NCI-H2029 (cell line): ENCODE measurements around the gene CASP10.
"Not testable (repeated sequence)": the region's sequence is repeated elsewhere in the genome, so short reads cannot be mapped to it uniquely, and the experiment has no call there.

Experiments
- DNase-seq: peaks from one replicate; lab custom pipeline; 2025; lab: John Stamatoyannopoulos, UW

The CASP10 gene, protein sequence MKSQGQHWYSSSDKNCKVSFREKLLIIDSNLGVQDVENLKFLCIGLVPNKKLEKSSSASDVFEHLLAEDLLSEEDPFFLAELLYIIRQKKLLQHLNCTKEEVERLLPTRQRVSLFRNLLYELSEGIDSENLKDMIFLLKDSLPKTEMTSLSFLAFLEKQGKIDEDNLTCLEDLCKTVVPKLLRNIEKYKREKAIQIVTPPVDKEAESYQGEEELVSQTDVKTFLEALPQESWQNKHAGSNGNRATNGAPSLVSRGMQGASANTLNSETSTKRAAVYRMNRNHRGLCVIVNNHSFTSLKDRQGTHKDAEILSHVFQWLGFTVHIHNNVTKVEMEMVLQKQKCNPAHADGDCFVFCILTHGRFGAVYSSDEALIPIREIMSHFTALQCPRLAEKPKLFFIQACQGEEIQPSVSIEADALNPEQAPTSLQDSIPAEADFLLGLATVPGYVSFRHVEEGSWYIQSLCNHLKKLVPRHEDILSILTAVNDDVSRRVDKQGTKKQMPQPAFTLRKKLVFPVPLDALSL

GRCh38 chr2:201182650-201183364, at the start of gene CASP10:
Gene CASP10 (plus strand): TSS chr2:201183141. CDS start chr2:201185778, 2,637 bp downstream.
- DNase-seq: no peak

- DNase-seq: no peak
These were observed 47.6 kb upstream of the CASP10 start for GRCh38 chr2:201135386-201135785.

GRCh38 chr2:201136889-201137321, 46.0 kb upstream of the CASP10 start:
- DNase-seq: no peak

- DNase-seq: no peak
These were observed 45.2 kb upstream of the CASP10 start for GRCh38 chr2:201137505-201138400.

DNA sequence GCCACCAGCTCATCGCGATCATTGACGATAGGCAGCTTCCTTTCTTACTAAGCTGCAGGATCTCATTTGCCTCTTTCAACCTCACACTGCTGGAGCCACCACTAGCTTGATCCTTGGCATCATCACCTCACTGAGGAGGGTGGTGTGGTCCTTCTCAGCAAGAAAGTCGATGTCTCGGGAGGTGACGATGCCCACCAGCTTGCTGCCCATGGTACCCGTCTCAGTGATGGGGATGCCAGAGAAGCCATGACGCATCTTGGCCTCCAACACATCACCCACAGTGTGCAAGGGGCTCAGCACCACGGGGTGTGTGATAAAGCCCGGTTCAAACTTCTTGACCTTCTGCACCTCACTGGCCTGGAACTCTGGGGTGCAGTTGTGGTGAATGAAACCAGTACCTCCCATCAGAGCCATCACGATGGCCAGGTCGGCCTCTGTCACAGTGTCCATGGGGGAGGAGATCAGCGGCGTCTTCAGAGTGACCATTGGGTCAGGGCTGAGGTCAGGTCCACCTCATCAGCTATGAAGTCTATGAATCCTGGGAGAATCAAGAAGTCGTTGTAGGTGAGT, 44.5 kb upstream of the CASP10 start:
- no peak for DNase-seq

DNA sequence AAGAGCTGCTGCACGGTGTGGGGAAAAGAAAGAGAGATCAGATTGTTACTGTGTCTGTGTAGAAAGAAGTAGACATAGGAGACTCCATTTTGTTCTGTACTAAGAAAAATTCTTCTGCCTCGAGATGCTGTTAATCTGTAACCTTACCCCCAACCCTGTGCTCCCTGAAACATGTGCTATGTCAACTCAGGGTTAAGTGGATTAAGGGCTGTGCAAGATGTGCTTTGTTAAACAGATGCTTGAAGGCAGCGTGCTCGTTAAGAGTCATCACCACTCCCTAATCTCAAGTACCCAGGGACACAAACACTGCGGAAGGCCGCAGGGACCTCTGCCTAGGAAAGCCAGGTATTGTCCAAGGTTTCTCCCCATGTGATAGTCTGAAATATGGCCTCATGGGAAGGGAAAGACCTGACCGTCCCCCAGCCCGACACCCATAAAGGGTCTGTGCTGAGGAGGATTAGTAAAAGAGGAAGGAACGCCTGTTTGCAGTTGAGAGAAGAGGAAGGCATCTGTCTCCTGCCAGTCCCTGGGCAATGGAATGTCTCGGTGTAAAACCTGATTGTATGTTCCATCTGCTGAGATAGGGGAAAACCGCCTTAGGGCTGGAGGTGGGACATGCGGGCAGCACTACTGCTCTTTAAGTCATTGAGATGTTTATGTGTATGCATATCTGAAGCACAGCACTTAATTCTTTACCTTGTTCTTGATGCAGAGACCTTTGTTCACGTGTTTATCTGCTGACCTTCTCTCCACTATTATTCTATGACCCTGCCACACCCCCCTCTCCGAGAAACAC, 43.8 kb upstream of the CASP10 start:
- DNase-seq: not testable (repeated sequence)

DNA sequence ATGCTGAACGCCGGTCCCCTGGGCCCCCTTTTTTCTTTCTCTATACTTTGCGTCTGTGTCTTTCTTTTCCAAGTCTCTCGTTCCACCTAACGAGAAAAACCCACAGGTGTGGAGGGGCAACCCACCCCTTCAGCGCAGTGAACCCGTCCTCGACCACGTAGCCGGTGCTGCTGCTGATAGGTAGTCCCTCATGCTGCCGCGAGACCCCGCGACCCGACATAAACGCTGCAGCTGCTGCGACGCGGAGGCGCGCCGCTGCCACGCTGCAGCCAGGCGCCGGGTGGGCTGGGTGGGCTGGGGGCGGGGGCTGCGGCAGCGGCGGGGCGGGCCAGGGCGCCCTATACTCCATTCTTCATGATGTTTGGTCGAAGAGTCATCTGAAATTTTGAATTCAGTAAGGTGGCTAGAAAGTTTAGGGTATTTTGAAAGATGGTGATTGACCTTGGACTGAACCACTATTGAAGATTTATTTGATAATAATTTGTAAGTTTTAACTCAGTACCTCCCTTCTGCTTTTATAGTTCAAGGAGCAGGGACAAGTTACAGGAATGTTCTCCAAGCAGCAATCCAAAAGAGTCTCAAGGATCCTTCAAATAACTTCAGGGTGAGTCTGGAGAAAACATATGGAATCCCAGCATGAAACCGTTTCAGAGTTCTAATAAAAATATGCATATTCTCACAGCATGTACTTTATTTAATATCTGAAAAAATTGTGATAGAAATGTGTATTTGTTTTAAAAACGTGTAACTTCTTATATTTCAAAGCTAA, 42.9 kb upstream of the CASP10 start:
- no peak for DNase-seq

GRCh38 chr2:201144101-201145051, 38.6 kb upstream of the CASP10 start:
- DNase-seq: no peak

DNA sequence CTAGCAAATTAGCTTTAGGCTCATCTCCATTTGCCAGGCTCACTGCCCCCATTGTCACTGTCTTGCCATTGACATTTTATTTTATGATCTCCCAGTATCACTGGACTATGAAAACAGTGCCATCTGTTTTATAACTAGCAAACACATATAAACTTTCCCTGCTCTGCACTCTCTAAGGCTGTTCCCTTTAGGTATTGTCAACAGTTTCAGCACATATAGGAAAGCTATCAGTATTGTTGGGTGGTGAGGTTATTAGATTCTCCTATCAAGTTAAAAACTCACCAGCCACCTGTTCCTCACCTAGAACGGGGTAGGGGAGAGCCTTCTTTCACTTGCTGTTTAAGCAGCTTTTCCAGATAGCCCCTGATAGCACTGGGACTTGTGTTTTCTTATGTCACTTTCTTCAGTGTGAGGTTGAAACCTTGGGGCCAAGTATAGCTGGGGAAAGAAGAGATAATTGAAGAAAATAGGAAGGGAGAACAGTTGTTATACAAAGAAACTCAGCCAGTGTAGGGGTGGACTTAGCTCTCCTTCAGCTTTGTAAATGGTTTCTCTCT, 34.4 kb upstream of the CASP10 start:
- no peak for DNase-seq

DNA sequence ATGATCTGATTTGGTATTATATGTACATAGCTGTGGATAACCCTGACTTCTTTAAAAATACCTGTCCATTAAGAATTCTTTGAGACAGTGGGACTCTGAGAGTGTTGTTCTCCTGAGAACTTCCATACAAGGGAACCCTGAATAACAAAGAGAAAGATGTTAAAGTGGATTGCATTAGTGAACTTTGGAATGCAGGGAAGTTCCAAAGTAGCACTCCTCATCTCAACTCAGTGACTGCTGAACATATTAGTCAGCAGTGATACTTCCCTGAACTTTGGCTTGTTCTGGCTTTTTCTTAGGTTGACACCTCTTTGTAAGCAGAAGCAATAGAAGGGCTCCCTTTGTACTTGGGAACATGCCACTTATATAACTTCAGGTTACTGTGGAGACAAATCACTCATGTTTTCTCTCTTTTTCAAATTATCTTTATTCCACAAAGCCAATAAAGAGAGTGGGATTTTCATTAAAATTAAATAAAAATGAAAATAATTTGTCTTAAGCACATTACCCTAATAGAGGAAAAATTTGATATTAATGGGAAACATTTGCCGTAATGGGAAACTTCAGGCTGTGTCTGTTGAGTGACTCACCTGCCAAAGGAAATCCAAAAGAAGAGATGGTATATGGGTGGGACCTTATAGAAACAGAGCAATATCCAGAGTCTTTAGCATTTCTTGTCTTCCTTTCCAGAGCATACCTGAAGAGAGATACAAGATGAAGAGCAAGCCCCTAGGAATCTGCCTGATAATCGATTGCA, 33.7 kb upstream of the CASP10 start:
- DNase-seq: no peak

GRCh38 chr2:201149821-201150165, 33.1 kb upstream of the CASP10 start:
- not testable (repeated sequence) for DNase-seq

GRCh38 chr2:201150454-201151020, 32.4 kb upstream of the CASP10 start:
- no peak for DNase-seq

DNA sequence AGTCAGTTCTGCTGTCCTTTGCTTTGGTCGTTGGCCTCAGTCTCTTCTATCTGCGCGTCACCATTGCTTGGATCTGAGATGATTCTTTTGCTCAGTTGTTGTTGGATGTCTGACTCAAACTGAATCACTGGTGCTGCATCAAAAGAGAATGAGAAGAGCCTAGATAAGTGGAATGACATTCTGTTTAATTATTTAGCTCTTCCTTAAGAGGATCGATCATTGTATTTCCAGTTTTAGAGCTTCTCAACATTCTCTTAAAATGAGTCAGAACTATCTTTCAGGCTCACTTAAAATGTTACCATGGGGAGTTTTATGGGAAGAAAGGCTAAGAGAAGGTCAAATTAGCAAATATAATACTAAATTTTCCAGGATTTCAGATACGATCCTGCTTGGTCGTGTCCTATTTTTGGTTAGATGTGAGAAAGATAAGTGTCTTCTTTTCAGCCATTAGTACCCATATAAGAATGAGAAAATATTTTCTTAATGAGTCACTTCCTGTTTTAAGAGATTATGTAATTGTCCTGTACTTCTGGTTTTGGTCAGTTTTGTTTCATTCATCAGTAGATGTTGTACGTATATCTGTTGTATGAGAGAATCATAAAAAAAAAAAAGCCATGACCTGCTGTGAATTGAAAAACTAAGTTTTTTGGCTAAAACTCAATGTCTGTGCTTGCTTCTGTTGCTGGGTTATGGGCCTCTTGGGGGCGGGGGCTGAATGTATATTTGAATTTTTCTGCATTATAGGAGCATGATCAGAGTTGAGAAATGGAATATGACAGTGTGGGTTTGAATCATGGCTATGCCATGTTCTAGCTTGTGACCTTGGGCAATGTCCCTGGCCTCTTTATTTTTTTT, 31.6 kb upstream of the CASP10 start:
- DNase-seq: no peak

DNA sequence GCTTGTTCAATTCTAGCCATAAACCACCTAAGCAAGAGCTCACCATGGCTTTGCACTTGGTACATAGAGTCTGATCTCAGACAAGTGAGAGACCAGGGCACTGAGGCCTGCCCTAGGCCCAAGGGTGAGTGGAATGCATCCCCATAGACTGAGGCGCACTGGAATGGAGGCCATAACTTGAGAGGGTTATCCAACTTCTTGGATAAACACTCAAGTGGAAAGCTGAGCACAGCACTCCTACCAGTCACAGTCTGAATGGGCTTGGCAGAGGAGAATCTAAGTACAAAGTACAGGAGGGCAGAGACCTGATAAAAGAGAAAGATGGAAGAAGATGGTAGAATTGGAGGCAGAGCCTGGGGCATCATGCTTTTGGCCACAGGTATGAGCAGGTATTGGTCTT, 30.4 kb upstream of the CASP10 start:
- DNase-seq: no peak

DNA sequence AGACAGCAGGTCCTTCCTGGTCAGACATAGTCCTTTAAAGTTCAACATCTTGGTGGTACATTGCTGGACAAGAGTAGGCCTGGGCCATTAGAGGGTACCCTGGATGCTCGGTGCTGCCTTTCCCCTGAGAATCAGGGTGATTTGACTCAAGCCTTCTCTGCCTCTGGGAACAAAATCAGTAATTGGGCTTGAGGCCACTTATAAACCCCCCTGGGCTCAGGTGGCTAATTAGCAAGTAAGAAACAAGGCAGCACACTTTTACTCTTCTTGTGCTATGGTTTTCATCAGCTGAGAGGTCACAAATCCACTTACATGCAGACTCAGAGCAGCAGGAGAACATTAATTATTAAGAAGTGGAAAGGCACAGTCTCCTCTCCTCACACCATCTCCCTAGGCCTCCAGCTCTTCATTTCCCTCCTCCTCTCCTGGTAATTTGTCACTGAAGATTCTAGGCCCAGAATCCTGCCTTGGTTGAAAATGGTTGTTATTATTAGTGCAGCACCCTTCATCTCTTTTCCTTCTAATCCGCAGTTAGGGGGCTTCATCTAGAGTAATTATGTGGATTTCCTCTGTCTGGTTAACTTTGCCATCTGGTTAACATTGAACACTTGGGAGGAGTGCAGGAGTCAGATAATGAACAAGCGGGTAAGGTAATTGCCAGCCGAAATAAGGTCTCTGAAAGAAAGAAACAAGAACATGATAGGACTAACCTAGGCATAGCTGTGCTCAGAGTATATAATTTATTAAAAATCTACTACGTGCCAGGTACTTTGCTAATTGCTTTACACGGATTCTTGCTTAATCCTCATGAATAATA, 29.7 kb upstream of the CASP10 start:
- DNase-seq: no peak
